GM12892 (cell line): Measurements from ENCODE around the gene ADGRB3.

Source experiments
- POLR2A ChIP-seq: IDR thresholded peaks from 2 replicates; pipeline ENCODE4 v1.6.1; 2011; ENCODE audit warnings: low read depth, low read length, control low read depth
- POLR2AphosphoS5 ChIP-seq: IDR thresholded peaks from 2 replicates; pipeline ENCODE4 v1.6.1; 2011; ENCODE audit warnings: low read depth, low read length, control low read depth

- no peak for TF ChIP-seq POLR2A
- TF ChIP-seq POLR2AphosphoS5: no peak
These were observed 17.0 kb downstream of the ADGRB3 start for GRCh38 chr6:68652117-68652536.
